A673 (cell line): ENCODE results near the gene CNGA2.

Source experiments
- EZH2 ChIP-seq: fragments of 200-600 bp; sonication (generic); IDR thresholded peaks from 2 replicates; pipeline ENCODE4 v1.6.1; 2017; ENCODE audit warnings: borderline replicate concordance, low read depth, mild to moderate bottlenecking, mixed read lengths, antibody characterized with exemption, low read length; ENCODE audit not compliant: poor library complexity, severe bottlenecking
- TF ChIP-seq, protein P1 (sequence below): fragments of 300-800, 200-600 bp; sonication (generic); conservative IDR thresholded peaks from 2 replicates; pipeline ENCODE4 v1.5.1; 2017; ENCODE audit warnings: low read depth, mild to moderate bottlenecking, antibody characterized with exemption, low read length, moderate library complexity, mixed read lengths

DNA sequence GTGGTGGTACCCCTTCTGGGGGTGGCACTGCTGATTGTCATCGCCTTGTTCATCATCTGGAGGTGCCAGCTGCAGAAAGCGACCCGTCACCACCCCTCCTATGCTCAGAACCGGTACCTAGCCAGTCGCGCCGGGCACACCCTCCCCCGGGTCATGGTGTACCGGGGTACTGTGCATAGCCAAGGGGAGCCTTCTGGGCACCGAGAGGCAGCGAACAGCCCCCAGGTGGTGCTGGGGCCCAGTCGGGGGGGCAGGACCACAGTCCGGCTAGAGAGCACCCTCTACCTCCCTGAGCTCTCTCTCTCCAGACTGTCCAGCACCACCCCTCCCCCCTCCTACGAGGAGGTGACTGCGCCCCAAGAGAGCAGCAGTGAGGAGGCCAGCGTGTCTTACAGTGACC lies 34.0 kb upstream of the CNGA2 start:
- no peak for TF ChIP-seq EZH2
- TF ChIP-seq, protein P1, sequence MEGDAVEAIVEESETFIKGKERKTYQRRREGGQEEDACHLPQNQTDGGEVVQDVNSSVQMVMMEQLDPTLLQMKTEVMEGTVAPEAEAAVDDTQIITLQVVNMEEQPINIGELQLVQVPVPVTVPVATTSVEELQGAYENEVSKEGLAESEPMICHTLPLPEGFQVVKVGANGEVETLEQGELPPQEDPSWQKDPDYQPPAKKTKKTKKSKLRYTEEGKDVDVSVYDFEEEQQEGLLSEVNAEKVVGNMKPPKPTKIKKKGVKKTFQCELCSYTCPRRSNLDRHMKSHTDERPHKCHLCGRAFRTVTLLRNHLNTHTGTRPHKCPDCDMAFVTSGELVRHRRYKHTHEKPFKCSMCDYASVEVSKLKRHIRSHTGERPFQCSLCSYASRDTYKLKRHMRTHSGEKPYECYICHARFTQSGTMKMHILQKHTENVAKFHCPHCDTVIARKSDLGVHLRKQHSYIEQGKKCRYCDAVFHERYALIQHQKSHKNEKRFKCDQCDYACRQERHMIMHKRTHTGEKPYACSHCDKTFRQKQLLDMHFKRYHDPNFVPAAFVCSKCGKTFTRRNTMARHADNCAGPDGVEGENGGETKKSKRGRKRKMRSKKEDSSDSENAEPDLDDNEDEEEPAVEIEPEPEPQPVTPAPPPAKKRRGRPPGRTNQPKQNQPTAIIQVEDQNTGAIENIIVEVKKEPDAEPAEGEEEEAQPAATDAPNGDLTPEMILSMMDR, result no peak
